ENCODE measurements around the gene SLC13A3.

Gene SLC13A3

GRCh38 chr20:46543033-46543432, 108.2 kb downstream of the SLC13A3 start:
- Histone ChIP-seq H3K9me3 (ENCODE audit: control insufficient read depth, insufficient read depth, low read length) (no peaks in the 10 kb centered on the region), H3K36me3 (ENCODE audit: control insufficient read depth, low read length) (no peaks in the 10 kb centered on the region), H3K4me2 (ENCODE audit: low read length) (no peak overlapping the region), H3K27me3 (ENCODE audit: control insufficient read depth, low read length) (peaks cover 12% of the 10 kb centered on the region), H3K4me1 (ENCODE audit: control insufficient read depth, low read length) (no peaks in the 10 kb centered on the region), H3K4me3 (ENCODE audit: low read length) (no peak overlapping the region), H3K27ac (ENCODE audit: low read depth, low read length) (no peak overlapping the region), H3K9me2 (replicated peaks; ENCODE audit: control insufficient read depth, low read length) (no peaks in the 10 kb centered on the region), H3F3A (ENCODE audit: control insufficient read depth, insufficient read depth) (no peaks in the 10 kb centered on the region), H4K20me1 (ENCODE audit: control insufficient read depth, insufficient read depth, low read depth, low read length) (no peaks in the 10 kb centered on the region), H3K79me2 (ENCODE audit: control insufficient read depth, low read length) (no peaks in the 10 kb centered on the region)
- no peak for TF ChIP-seq CTCF (IDR thresholded peaks at IDR 0.05; ENCODE audit: low read depth, low read length, poor library complexity, severe bottlenecking)
- TF ChIP-seq EZH2phosphoT487 (IDR thresholded peaks at IDR 0.05; ENCODE audit: borderline replicate concordance, low read length): no peak

- no peak overlapping the region for H3K4me2 ChIP-seq (ENCODE audit: low read length)
- no peaks in the 10 kb centered on the region for H3K36me3 ChIP-seq (ENCODE audit: control insufficient read depth, low read length)
- no peak overlapping the region for H3K27ac ChIP-seq (ENCODE audit: low read depth, low read length)
- no peaks in the 10 kb centered on the region for H3K4me1 ChIP-seq (ENCODE audit: control insufficient read depth, low read length)
- no peak overlapping the region for H3K4me3 ChIP-seq (ENCODE audit: low read length)
- peaks cover 18% of the 10 kb centered on the region for H3K27me3 ChIP-seq (ENCODE audit: control insufficient read depth, low read length)
- no peaks in the 10 kb centered on the region for H3K9me2 ChIP-seq (replicated peaks; ENCODE audit: control insufficient read depth, low read length)
- no peaks in the 10 kb centered on the region for H3F3A ChIP-seq (ENCODE audit: control insufficient read depth, insufficient read depth)
- H3K9me3 ChIP-seq (ENCODE audit: control insufficient read depth, insufficient read depth, low read length): no peaks in the 10 kb centered on the region
- H3K79me2 ChIP-seq (ENCODE audit: control insufficient read depth, low read length): no peaks in the 10 kb centered on the region
- TF ChIP-seq EZH2phosphoT487 (IDR thresholded peaks at IDR 0.05; ENCODE audit: borderline replicate concordance, low read length) (no peak), CTCF (IDR thresholded peaks at IDR 0.05; ENCODE audit: low read depth, low read length, poor library complexity, severe bottlenecking) (no peak)
- no peaks in the 10 kb centered on the region for H4K20me1 ChIP-seq (ENCODE audit: control insufficient read depth, insufficient read depth, low read depth, low read length)
Measured at GRCh38 chr20:46541229-46541935, 109.9 kb downstream of the SLC13A3 start.

GRCh38 chr20:46539113-46539512, 112.1 kb downstream of the SLC13A3 start:
- Histone ChIP-seq H3K4me2 (ENCODE audit: low read length) (no peak overlapping the region), H3K9me2 (replicated peaks; ENCODE audit: control insufficient read depth, low read length) (no peaks in the 10 kb centered on the region), H3K4me3 (ENCODE audit: low read length) (no peak overlapping the region), H3K27me3 (ENCODE audit: control insufficient read depth, low read length) (peaks cover 22% of the 10 kb centered on the region), H4K20me1 (ENCODE audit: control insufficient read depth, insufficient read depth, low read depth, low read length) (no peaks in the 10 kb centered on the region), H3F3A (ENCODE audit: control insufficient read depth, insufficient read depth) (no peaks in the 10 kb centered on the region), H3K4me1 (ENCODE audit: control insufficient read depth, low read length) (no peaks in the 10 kb centered on the region), H3K79me2 (ENCODE audit: control insufficient read depth, low read length) (no peaks in the 10 kb centered on the region), H3K9me3 (ENCODE audit: control insufficient read depth, insufficient read depth, low read length) (no peaks in the 10 kb centered on the region), H3K36me3 (ENCODE audit: control insufficient read depth, low read length) (no peaks in the 10 kb centered on the region), H3K27ac (ENCODE audit: low read depth, low read length) (no peak overlapping the region)
- TF ChIP-seq EZH2phosphoT487 (IDR thresholded peaks at IDR 0.05; ENCODE audit: borderline replicate concordance, low read length): no peak
- TF ChIP-seq CTCF (IDR thresholded peaks at IDR 0.05; ENCODE audit: low read depth, low read length, poor library complexity, severe bottlenecking): no peak

All from DOHH2 (cell line).